ENCODE measurements around the gene OTX1. TPM values are rescaled to one million over a fixed set of nuclear protein-coding genes. Genes with fewer than 3 reads are reported as not detected.

OTX1 gene
- total RNA-seq, 3 donors from 2014 or later (not counting 1 experiment from before 2014, with no cell fraction given) = not detected

DNA sequence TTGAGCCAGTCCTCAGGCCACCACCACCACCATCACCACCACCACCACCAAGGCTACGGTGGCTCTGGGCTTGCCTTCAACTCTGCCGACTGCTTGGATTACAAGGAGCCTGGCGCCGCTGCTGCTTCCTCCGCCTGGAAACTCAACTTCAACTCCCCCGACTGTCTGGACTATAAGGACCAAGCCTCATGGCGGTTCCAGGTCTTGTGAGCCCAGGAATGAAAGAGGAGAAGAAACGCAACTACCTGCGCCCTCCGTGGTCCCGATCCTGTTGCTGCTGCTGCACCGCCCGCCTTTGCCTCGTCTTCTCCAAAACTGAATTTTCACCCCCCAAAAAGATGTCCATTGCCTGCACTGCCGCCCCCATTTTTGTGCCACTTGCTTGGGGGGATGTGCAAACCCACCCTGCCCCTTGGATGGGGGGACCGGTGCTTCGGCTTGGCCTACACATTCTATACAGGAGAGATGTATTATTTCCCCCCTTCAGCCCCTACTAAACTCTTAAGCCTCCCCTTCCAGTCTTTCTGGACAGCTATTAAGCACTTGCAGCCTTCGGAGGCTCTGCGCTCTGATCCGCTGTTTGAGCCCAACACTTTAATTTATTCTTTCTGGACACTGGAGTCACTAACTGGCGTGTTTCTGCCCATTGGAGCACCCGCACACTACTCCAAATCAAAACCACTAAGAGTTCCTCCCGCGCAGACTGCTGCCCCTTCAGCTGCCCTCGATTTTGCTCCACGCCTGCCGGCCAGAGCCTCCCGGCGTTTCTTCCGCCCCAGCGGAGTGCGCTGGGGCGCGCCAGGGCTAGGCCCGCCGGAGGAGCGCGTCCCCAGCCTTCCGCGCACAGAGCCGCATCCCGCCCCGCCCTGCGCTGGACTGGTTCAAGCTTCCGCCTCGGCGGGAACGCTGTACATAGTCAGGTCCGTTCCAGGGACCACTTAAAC is 5.7 kb downstream of the OTX1 start:
- Histone ChIP-seq H3K4me3 (ENCODE audit: low read length) (no peak overlapping the region), H3K27ac (ENCODE audit: low read length) (no peak overlapping the region), H3K36me3 (ENCODE audit: control insufficient read depth, insufficient read depth, low read length) (no peaks in the 10 kb centered on the region), H3K27me3 (ENCODE audit: control insufficient read depth, insufficient read depth, low read length) (peaks cover 77% of the 10 kb centered on the region), H3K4me1 (ENCODE audit: control insufficient read depth, insufficient read depth, low read length) (peaks cover 64% of the 10 kb centered on the region), H3K9me3 (ENCODE audit: control insufficient read depth, insufficient read depth, low read length) (no peaks in the 10 kb centered on the region)
- peaks cover 71 to 76% of the 10 kb centered on the region in 2 donors for H3K27me3 Mint-ChIP-seq (ENCODE audit: low read depth in 2 of 2)
- H3K9me3 Mint-ChIP-seq = no peaks in the 10 kb centered on the region
- ATAC-seq (peak in 1 of 3 donors; percentile 31), DNase-seq (no peak)
- H3K36me3 Mint-ChIP-seq = no peaks in the 10 kb centered on the region
- H3K4me3 Mint-ChIP-seq = peak overlapping the region; percentile 52
- 11% methylated on average over 49 of the region's 49 CpGs for WGBS (ENCODE audit: insufficient coverage)
- TF ChIP-seq, protein P1, sequence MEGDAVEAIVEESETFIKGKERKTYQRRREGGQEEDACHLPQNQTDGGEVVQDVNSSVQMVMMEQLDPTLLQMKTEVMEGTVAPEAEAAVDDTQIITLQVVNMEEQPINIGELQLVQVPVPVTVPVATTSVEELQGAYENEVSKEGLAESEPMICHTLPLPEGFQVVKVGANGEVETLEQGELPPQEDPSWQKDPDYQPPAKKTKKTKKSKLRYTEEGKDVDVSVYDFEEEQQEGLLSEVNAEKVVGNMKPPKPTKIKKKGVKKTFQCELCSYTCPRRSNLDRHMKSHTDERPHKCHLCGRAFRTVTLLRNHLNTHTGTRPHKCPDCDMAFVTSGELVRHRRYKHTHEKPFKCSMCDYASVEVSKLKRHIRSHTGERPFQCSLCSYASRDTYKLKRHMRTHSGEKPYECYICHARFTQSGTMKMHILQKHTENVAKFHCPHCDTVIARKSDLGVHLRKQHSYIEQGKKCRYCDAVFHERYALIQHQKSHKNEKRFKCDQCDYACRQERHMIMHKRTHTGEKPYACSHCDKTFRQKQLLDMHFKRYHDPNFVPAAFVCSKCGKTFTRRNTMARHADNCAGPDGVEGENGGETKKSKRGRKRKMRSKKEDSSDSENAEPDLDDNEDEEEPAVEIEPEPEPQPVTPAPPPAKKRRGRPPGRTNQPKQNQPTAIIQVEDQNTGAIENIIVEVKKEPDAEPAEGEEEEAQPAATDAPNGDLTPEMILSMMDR (IDR thresholded peaks at IDR 0.05) = no peak
- peaks cover 43 to 44% of the 10 kb centered on the region in 2 donors for H3K4me1 Mint-ChIP-seq
- no peak overlapping the region for H3K27ac Mint-ChIP-seq
- intact Hi-C loops (cut with micrococcal nuclease) = no loop called here

DNA sequence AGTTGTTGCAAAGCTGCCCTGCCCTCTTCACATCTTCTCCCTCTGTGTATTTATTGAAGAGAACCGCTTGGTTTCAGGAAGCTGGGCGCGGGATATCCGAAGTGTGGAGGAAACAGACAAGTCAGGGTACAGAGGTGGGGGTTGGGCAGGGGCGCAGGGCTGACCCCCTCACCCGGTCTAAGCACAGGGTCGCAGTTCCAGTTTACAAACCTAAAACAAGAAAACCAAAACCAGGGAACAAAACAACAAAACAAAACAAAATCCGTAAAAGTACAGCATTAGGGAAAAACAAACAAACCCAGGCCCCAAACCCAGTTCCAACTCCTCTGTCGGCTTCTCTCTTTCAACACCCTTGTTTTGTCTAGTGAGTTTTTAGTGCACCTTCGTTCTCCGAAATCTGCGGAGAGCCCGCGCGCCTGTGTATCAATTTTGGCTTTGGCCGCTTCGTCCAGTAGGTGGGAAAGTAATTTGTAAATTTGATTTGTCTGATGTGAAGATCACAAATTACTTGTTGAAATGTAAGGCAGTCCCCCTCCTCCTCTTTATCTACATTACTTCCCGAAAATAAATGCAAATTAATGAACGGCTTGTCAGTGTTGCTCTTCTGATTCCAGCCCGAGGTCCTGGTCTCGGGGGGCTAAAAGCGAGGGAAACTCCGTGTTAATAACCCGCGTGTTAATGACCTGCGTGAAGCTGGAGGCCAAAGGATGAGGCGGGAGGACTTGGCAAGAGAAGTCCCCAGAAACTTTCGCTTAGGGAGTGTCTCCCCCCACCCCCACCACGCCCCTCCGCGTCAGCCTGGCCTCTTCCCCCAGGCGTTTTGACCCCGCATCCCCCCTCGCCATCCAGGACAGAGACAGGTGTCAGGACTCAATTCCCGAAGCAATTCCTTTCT is 6.9 kb downstream of the OTX1 start:
- Mint-ChIP-seq H3K36me3 (no peaks in the 10 kb centered on the region), H3K4me3 (peak overlapping the region; percentile 52), H3K4me1 (peaks cover 43 to 44% of the 10 kb centered on the region in 2 donors), H3K9me3 (peaks cover 0 to under 1% of the 10 kb centered on the region in 2 donors), H3K27me3 (ENCODE audit: low read depth in 2 of 2) (peaks cover 71 to 80% of the 10 kb centered on the region in 2 donors), H3K27ac (no peak overlapping the region)
- Histone ChIP-seq H3K36me3 (ENCODE audit: control insufficient read depth, insufficient read depth, low read length) (no peaks in the 10 kb centered on the region), H3K27ac (ENCODE audit: low read length) (no peak overlapping the region), H3K4me1 (ENCODE audit: control insufficient read depth, insufficient read depth, low read length) (peaks cover 58% of the 10 kb centered on the region), H3K27me3 (ENCODE audit: control insufficient read depth, insufficient read depth, low read length) (peaks cover 75% of the 10 kb centered on the region), H3K4me3 (ENCODE audit: low read length) (no peak overlapping the region), H3K9me3 (ENCODE audit: control insufficient read depth, insufficient read depth, low read length) (no peaks in the 10 kb centered on the region)
- DNase-seq = no peak
- intact Hi-C loops (cut with micrococcal nuclease) = no loop called here
- WGBS (ENCODE audit: insufficient coverage) = 13% methylated on average over 22 of the region's 35 CpGs
- TF ChIP-seq, protein P1 (IDR thresholded peaks at IDR 0.05) = no peak
- no peak for ATAC-seq

DNA sequence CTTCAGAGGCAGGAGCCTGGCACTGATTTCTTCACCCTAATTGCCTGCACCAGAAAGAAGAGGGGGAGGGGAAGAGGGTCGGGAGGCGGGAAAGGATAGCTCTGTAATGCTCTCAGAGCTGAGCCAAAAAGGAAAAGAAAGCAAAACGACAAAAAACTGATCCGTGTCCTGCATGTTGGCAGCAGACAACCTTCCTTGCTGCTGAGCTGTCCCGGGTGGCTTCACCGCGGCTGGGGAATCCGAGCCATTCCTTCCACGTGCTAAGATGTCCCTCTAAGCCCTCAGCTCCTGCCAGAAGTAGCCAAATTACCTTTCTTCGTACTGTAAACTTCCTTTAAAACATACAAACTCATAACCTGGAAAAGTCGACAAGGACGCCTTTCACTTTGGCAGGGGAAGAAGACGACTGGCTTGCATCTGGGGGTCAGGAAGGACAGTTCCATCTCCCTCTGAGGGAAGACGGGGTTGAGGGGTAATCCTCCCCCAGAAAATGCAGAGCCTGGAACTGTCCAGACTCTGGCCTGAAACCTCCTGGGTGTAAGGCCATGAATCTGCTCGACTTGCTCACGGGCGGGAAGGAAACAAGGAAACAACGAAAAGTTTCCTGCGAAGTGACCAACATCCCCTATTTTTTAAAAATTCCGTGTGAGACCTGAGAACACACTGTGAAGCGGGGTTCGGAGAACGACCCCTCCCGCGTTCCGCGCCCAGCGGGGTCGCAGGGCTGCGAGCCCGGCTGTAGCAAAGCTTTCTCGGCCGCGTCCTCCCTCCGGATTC is 7.7 kb downstream of the OTX1 start:
- Mint-ChIP-seq H3K36me3 (no peaks in the 10 kb centered on the region), H3K27me3 (ENCODE audit: low read depth in 2 of 2) (peaks cover 67 to 77% of the 10 kb centered on the region in 2 donors), H3K4me1 (peaks cover 40 to 44% of the 10 kb centered on the region in 2 donors), H3K4me3 (peak overlapping the region; percentile 21), H3K9me3 (peaks cover 0 to 3% of the 10 kb centered on the region in 2 donors), H3K27ac (no peak overlapping the region)
- Histone ChIP-seq H3K4me3 (ENCODE audit: low read length) (no peak overlapping the region), H3K36me3 (ENCODE audit: control insufficient read depth, insufficient read depth, low read length) (no peaks in the 10 kb centered on the region), H3K27ac (ENCODE audit: low read length) (no peak overlapping the region), H3K27me3 (ENCODE audit: control insufficient read depth, insufficient read depth, low read length) (peaks cover 75% of the 10 kb centered on the region), H3K4me1 (ENCODE audit: control insufficient read depth, insufficient read depth, low read length) (peaks cover 58% of the 10 kb centered on the region), H3K9me3 (ENCODE audit: control insufficient read depth, insufficient read depth, low read length) (no peaks in the 10 kb centered on the region)
- 7% methylated on average over 35 of the region's 35 CpGs for WGBS (ENCODE audit: insufficient coverage)
- DNase-seq (peak in 1 of 2 donors; percentile 5), ATAC-seq (no peak)
- intact Hi-C loops (cut with micrococcal nuclease) = no loop called here
- TF ChIP-seq, protein P1 (IDR thresholded peaks at IDR 0.05) = no peak
